GM18511 (cell line): ENCODE data around the gene APBA3.

Experiments
- ATAC-seq: cut with Tn5 transposase; IDR thresholded peaks from one replicate; pipeline ENCODE4 v1.9.1; 2021; ENCODE audit warnings: mild to moderate bottlenecking, moderate library complexity; ENCODE audit not compliant: unreplicated experiment

Gene APBA3

GRCh38 chr19:3721887-3722442, 39.5 kb downstream of the APBA3 start:
- no peak for ATAC-seq

- ATAC-seq, result no peak
Measured at GRCh38 chr19:3721131-3721886, 40.2 kb downstream of the APBA3 start.

DNA sequence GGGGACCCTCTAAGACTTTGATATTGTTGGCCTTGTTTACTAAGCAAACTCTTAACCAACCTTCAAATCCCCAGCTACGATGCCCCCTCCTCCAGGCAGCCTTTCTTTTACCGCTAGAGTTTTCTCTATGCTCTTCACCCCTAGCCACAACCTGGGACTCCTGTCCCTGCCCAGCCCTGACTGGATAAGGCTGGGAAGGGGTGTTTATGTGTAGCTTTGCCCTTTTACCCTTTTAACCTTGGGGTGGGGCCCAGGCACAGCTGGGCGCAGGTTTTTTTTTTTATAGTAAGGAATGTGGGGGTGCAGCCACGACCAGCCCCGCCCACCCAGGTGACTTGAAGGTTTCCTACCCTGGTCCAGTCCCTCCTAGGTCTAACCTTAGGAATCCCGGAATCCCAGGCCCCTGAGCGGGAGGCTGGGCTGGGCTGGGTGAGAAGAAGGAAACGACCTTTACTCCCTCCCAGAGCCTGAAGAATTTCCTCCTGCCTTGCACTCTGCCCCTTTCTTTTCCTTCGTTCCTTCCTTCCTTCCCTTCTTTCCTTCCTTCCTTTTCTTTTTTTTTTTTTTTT, 41.1 kb downstream of the APBA3 start:
- ATAC-seq, result no peak

DNA sequence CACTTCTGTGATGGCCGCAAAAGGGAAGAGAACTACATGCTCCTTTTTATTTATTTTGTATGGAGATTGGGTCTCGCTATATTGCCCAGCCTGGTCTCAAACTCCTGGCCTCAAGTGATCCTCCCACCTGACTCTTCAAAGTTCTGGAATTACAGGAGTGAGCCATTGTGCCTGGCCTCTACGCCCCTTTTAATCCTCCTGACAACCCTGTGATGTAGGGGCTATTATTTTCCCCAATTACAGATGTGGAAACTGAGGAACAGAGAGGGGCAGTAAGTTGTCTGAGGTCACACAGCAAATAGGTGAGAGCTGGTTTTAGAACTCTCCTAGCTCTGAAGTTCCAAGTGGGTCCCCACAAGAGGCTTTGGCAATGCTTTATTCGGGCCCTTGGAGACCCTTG, 41.6 kb downstream of the APBA3 start:
- no peak for ATAC-seq

GRCh38 chr19:3716147-3716668, 45.3 kb downstream of the APBA3 start:
- ATAC-seq, result no peak

GRCh38 chr19:3712663-3713611, 48.6 kb downstream of the APBA3 start:
- ATAC-seq, result no peak

GRCh38 chr19:3710265-3710812, 51.2 kb downstream of the APBA3 start:
- no peak for ATAC-seq

DNA sequence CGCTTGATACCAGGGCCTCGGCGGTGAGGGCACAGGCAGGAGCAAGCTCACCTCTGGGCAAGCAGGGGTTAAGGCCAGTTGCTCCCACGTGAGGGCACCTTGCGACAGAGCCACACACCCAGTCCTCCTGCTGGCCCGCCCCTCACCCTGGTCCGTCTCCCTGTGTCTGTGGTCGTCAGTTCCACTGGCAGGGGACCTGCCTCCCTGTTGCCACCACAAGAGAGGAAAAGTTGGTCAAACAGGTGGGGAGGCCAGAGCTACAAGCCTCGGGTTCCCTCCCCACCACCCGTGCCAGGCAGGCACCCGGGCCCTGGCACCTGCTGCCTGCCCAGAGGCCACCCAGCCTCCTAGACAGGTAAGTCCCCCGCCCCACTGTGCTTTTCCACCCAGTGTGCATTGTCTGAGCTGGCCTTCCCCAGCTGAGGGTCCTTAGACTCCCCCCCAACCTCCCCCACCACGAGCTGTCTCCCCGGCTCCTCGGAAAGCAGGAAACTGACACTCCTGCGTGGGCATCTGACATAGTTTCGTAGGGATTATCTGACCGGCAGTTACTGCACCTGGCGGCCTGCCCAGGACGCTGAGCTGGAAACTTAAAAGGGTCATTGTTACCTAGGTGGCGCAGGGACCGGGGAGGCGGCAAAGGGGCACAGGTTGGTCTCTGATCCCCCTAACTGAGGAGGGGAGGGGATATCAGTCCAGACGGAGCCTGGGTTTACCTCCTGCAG, 53.1 kb downstream of the APBA3 start, which contains the start of gene TJP3:
TSS of gene TJP3 (plus strand) at position 178 of the 725 bp plus-strand sequence. CDS start 20,049 bp downstream, outside the sequence.
- no peak for ATAC-seq

- ATAC-seq, result no peak
Measured at GRCh38 chr19:3707868-3708206, 53.7 kb downstream of the APBA3 start.

GRCh38 chr19:3701200-3701599, 60.3 kb downstream of the APBA3 start:
- ATAC-seq, result no peak
